Fibroblast of skin of left biceps (primary cell): ENCODE data around the gene GPSM1.

Experiments used
- DNase-seq, 2 experiments: peaks; one replicate each; pipeline ENCODE4 v3.0.0-alpha.2; 2013; ENCODE audit warnings: low read depth in 2 of 2

The GPSM1 gene

DNA sequence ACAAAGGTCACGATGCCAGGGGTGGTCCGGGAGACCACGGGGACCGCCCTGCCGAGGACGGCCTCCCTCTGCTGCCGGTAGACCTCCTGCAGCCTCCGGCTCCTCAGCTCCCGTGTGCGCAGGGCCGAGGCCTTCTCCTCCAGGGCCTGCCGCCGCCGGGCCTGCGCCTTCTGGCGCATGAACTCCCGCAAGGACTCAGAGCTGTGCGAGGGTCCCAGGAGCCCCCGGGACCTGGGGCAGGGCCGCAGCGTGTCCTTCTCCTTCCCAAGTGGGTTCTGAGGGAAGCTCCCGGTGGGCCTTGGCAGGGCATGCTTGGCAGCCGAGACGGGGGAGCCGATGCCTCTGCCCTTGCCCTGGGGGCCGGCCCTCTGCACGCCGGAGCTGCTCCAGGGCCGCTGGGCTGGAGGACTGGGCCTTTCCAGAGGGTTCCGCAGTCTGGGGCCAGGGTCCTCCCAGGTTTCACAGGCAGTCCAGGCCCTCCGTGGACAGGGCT, 36.8 kb upstream of the GPSM1 start:
- DNase-seq = no peak

DNA sequence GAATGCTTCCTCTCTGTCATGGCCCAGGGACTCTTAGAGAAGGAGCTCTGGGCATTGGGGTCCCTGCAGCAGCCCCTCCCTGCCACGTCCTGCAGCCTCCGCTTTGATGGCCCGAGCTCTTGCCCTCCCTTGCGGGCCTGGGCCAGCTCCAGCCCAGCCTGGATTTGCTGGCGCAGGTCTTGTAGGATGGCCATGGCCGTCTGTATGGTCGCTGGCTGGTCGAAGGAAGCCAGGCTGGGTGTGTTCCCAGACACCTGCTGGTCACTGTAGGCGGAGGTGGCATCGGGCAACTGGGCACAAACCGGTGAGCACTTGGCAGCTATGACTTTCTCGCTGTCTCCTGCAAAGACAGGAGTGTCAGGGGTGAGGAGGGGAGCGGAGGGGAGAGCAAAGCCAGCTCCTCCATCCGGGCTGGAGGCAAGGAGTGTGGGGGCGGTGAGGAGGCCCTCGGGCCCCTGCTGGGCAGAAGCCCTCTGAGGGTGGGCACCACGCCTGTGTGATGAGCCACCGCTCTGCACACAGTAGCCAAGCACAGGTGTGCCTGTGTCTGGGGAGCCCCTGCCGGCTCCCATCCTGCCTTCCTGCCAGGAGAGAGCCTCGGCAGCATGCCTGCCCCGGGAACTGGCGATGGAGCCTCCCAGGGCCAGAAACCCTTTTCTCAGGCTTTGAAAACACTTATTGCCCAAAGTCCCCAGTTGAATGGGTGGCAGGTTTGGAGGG, 35.9 kb upstream of the GPSM1 start:
- DNase-seq = no peak

DNA sequence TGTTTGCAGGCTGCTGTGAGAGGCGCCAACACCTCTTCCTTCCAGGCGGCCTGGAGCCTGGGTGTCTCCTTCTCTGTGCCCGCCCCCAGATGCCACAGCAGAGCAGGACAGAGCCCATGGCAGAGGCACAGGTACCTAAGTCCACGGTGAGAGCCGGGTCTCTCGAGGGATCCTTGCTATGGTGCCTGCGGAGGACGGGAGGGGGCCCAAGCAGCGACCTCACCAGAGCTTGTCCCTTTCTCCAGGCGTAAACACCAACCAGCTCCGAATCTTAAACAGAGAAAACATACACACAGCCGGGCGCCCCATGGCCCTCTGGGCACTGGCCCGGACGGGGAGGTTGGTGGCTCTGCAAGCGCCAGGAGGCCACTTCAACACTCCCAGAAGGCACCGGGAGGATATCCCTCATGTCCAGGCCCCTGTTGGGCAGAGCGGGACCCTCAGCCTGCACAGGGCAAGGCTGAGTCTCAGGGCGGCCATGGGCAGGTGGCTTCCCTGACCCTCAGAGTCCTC, 35.3 kb upstream of the GPSM1 start:
- DNase-seq = no peak

DNA sequence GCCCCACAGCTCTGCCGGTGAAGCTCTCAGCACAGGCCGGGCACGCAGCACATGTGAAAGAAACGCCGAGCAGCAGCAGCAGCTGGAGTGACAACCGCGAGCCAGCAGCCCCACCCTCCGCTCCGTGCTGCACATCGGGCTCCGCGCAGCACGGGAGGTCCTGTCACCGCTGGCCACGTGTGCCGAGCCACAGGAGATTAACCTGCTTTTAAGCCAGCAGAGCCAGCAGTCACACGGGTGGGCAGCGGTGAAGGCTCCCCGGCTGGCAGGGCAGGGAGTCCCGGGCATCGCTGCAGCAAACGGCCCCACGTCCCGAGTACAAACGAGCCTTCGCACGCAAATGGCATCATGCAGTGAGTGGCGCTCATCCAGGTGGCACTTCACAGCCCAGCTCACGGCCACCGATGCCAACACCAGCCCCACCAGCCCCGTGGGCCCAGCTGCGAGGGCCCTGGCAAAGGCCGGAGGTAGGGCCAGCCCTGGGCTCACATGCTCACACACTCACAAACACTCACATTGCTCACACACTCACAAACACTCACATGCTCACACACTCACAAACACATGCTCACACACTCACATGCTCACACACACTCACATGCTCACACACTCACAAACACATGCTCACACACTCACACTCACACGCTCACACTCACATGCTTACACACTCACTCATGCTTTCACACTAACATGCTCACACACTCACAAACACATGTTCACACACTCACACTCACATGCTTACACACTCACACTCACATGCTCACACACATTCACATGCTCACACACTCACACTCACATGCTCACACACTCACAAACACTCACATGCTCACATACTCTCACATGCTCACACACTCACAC, 34.5 kb upstream of the GPSM1 start:
- no peak for DNase-seq

DNA sequence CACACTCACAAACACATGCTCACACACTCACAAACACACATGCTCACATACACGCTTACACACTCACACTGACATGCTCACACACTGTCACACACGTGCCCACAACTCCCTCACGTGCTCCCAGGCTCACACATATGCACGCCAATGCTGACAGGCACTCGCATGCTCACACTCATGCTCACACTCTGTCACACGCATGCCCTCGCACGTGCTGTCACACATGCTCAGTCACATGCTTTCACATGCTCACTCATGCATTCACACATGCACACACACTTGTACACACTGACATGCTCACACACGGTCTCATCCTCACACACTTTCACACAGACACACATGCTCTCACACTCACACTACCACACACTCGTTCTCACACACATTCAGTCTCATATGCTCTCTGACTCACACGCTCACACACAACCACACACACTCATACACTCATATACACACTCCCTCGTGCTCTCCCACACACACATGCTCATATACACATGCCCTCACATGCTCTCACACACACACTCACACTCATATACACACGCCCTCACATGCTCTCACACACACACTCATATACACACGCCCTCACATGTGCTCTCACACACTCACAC, 33.8 kb upstream of the GPSM1 start:
- DNase-seq = no peak

DNA sequence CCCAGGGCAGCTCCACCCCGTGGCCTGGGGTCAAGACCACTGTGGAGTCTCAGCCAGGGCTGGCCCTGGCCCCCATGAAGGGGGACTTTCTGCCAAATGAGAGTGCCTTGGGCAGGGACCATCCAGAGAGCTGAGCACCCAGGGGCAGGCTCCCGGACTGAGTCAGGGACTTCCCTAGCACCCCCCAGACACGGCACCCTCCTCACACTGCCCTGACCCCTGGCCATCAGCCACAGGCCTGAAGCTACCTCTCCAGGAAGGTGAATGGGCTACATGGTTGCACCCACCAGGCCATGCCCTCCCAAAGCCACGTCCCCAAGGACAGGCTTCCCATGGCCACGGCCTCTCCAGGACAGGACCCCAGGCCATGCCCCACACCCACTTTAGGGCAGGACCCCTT, 32.9 kb upstream of the GPSM1 start:
- no peak for DNase-seq

DNA sequence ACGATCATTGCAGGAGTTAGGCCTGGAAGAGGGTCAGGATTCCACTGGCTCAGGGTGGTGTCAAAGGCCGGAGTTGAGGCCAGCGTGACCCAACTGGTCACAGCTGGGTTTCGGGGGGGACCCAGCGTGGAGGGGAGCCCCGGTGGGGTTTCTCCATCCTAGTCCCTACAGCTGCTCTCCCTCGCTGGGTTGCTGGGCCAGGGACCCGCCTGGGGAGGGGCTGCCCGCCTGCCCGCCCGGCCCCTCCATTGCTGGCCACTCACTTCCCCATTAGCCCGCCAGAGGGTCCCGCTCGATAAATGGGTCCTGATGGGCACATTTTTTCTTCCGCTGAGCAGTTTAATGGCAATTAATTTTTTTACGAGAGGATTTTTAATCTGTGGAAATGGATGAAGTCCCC, 32.3 kb upstream of the GPSM1 start:
- DNase-seq = no peak

DNA sequence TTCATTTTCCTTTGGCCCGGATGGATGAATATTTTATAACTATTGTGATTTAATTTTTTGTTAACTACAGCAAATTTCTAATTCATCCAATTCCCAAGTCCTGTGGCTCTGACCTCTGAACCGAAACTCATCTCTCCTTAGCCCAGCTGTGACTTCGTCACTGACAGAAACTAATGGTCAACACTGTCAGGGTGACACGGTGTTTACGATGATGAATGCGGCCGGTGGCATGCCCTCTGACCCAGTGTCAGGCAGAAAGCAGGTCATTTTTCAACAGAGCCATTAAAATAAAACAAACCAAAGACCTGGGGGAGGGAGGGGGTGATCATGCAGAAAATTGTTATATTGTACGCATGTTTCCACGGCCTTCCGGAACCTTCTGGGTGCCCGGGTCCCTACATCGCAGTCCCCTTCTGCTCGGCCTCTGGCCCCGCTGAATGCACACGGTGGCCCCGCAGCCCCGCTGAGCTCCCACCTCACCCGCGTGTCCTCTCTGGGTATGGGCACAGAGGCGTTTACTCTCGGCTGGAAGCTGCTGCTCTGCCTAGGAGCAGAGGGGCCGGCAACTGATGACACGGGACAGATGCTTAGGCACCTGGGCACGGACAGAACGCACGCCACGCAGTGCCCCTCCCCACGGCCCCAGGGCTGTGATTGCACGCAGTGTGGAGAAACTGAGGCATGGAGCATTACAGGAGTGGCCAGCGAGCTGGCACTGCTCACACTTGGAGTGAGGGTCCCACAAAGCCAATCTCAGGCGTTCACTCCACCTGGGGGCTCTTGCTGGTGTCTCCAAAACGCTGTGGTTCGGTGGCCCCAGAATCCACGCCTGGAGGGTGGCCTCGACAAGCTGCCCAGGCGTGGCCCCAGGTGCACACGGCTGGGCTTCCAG, 31.6 kb upstream of the GPSM1 start:
- DNase-seq = no peak

DNA sequence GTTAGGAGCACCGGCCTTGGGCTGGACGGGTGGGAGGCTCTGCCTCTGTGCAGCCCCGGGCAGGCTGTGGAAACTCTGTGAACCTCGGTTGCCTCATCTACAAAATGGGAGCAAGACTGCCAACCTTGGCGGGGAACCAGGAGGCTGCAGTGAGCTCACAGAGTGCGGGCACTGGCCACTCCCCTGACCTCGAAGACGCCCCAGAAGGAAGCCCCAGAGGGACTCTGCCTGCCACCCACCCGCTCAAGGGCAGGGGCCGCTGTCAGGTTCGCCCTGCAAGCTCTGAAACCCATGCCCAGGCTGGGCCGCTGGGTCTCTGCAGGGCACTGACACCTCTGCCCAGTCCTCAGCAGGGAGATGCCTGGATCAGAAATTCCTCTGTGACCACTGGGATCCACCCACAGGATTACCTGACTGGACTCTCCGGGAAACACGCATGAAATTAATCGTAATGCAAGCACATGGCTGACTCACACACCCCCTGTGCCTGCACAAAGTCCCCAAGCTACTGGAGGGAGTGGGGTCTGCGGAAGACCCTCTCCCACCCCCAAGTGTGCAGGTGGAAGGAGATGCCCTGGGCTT, 30.8 kb upstream of the GPSM1 start:
- no peak for DNase-seq

DNA sequence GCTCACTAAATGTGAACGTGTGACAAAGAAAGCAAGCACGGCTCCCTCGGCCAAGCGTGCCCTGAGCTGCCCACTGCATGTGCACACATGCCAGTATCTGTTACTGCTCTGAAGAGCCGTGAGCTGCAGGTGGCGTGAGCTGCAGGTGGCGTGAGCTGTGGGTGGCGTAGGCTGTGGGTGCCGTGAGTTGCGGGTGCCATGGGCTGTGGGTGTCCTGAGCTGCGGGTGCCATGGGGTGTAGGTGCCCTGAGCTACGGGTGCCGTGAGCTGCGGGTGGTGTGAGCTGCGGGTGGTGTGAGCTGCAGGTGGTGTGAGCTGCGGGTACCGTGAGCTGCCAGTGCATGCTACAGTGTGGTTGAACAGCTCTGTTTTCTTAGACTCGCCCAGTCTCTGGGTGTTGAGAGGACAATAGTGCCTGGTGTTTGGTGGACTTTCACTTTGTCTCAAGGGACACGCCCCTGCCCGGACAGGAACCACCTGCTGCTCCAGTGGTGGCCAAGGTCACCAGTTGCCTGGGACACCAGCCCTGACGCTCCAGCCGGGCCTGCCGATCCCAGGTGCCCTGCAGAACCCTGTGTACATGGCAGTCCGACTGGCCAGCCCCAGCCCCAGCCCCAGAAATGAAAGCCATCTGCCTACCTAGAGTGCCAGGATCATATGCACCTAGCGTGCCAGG, 30.2 kb upstream of the GPSM1 start:
- DNase-seq = no peak

DNA sequence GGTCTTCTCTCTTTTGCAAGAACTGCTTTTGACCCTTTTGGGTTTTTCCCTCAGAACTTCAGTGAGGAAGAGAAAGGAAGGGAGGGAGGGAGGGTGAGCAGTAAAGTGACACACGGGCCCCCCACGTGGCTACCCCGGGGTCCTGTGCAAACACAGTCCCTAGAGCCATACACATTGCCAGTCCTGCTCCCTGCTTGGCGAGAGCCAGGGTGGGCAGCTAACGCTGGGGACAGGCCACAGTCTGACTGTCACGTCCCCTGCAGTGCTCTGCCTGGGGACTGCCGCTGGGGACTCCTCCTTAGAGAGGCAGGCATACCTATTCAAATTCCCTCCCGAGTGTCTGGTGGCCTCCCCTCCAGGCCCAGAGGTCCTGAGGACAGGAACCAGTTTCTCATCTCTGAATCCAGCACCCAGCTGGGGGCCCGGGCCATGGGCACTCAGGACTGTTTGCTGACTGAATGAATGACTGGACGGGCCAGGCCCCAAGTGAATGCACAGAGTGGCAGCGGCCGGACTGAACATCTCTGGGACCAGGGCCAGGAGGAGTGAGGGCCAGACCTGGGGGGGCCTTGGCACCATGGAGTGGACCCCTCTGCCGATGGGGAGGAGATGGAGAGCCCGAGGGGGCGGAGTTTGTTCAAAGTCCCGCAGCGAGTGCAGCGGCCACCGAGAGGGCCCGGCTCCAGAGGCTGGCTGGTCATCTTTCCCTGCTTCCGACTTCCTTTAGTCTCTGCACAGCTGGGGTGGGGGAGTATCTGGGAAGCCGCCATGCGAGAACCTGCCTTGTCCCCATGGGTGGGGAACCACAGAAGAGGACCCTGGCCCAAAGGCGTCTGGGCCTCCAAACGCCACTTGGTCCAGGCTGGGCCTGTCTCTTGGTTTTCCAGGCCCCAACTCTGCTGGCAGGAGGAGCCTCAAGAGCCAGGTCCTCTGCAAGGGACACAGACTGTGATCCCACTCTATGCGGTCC, 29.3 kb upstream of the GPSM1 start:
- no peak for DNase-seq

DNA sequence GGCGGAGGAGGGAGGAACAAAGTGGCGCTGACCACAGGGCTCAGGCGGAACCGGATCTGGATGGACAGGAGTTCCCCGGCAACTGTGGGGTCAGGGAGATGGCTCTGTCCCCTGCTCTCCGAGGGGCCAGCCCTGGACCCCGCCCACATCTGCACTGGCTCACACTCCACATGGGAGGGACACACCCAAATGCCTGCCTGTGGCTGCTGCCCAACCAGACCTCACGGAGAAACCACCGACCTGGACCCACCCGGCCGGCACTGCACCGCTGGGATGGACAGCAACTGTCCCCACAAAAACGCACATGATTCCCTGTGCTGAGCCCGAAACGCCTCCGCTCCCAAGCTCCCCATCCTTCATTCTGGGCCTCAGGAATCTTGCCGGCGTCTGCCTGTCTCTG, 28.2 kb upstream of the GPSM1 start:
- DNase-seq = no peak

DNA sequence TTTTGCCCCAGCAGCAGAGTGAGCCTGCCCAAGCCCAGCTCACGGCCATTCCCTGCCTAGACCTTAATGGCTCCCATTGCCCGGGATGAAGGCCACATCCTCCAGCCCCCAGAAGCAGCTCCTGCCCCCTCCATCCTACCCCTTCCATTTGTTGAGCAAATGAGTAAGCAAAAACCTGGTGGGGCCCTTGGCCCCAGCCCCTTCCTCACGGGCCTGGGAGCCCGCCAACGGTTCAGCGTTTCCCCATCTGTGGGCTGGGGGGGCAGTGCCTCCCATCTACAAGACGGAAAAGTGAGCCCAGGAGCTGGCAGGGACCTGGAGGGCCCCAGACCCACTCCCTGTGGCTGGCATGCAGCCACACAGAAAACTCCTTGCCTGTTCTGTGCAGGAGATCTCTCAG, 27.8 kb upstream of the GPSM1 start:
- DNase-seq = no peak

DNA sequence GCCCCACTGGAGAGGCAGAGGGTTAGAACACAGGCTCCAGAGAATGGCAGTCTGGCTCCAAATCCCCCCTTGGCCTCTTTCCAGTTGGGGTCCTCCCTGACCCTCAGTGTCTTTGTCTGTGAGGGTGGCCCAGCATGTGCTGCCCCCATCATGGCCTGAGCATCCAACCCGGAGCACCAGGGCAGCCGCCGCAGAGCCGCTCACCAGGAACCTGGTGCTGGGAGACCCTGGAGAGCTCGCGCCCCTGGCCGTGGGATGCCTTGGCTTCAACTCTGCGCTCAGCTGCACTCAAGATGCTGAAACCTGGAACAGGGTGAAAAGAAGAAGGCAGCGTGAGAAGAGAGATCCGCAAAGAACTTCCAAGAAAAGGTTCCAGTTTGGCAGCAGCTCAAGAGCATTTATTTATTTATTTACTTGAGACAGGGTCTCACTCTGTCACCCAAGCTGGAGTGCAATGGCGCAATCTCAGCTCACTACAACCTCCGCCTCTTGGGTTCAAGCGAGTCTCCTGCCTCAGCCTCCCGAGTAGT, 27.3 kb upstream of the GPSM1 start:
- no peak for DNase-seq

DNA sequence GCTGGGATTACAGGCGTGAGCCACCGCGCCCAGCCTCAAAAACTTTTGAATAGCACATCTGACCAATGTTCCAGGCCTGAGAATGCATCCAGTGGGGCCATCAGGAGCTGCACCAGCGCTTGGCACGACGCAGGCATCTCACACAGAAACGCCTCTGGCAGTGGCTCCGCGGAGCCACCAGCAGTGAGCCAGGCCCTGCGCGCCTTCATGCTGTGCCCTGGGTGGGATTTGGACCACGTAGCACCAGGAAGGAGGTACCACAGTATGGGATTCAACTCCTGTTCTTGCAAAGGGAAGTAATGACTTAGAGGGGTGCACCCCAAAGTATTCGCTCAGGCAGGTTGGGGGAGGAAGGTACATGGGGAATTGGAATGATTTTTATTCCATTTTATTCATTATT, 26.5 kb upstream of the GPSM1 start:
- no peak for DNase-seq

DNA sequence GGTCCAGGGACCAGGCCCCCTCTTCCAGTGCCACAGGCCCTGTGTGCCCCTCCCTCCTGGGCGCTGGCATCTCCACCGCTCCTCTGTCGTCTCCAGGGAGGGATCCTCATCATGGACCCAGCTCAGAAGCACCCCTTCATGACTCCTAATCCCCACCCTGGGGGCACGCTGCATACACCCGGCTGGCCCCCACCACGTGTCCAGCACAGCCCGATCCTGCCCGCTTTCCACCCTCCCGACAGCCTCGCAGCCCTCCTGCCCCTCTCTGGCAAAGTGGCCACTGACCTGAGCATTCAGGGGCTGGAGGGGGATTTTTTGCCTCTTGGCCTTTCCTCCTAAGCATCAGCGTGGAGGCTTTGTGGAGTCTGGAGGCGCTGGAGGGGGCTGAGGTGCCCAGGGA, 24.8 kb upstream of the GPSM1 start:
- DNase-seq = no peak

DNA sequence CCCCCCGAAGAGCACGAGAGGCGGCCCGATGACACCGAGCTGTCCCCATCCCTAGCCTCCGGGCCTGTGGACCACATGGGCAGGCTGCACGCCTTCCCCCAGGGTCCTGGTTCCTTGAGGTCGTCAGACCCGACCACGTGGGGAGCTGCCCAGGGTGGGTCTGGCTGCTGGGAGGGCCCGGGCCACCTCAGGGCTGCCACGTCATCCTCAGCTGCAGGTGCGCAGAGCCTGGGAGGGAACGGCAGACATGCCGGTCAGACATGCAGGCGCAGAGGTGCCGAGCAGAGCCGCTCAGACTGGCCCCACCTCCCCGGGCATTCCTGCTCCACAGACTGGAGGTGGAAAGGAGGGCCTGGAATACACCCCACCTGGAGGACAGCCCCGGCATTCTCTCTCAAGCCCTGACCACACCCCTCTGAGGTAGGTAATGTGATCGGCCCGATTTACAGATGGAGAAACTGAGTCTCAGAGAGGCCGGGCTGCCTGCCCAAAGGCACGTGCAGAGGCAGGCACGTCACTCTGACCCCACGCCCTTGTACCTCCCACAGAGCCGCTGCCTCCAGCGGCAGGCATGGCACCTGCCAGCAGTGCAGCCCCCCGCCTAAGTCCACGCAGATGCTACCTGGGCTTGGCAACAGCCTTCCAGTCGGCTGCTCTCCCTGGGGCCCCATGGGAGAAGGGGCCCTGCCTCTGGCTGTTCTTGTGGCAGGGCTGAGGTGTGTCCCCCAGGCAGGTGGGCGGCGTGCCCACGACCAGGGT, 24.1 kb upstream of the GPSM1 start:
- DNase-seq = no peak

DNA sequence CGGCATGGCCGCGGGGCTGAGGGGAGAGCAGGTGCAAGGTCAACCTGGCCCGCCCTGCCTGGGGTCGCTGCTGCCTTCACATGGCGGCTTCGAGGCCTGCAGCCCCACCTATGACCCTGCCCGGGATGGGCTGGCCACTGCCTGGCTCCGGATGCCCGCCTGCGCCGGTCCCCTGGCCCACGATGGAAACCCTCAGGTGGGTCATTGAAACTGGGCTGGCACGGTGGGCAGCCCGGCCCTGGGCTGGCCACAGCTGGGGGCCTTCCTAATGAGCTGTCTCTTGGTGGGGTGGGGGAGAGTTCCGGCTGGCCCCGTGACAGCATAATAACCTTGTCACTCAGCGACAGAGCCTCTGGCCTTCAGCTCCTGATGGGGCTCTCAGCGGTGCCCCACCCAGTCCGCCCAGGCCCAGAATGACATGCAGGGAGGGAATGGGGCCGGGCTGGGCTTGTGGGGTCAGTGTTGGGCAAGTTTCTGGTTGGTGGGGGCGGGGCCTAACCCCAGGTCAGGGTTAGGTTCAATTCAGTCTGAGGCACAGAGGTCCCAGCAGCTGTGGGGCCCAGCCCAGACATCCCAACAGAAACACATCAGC, 23.4 kb upstream of the GPSM1 start, which contains the start of gene CCDC187:
Gene CCDC187, minus strand, starts transcription at position 270 of the 592 bp plus-strand sequence. Its CDS starts 264 bp downstream, at position 6.
- DNase-seq = no peak
